Ramos (cell line): ENCODE data around the gene FOXO1.

Experiments
- in situ Hi-C: fragments of 300-500 bp; cut with MboI; formaldehyde crosslinking; loops from one replicate; pipeline ENCODE4 v1.14.3; 2022; ENCODE audit warnings: low sequenced_read_pairs; ENCODE audit not compliant: unreplicated experiment

The FOXO1 gene

DNA sequence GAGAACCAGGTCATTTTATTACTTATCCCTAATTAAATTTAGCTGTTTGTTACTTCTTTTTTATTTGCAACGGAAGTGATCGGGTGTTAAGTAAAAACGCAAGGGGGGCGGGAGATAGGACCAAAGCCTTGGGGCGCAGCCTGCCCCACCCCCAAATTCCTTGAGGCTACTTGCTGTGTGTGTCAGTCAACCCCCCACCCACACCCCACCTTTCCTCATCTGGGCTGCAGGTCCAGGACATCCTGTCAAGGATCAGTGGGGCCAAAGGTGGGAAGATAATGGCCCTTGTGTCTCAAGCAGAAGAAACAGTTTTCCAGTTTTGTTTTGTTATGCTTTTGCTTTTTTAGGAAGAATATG, 1.2 kb upstream of the FOXO1 start:
- in situ Hi-C loops = loop anchor here (10.0 kb wide), 1 partner anchor 223 kb away; no protein-coding TSS in a partner anchor

DNA sequence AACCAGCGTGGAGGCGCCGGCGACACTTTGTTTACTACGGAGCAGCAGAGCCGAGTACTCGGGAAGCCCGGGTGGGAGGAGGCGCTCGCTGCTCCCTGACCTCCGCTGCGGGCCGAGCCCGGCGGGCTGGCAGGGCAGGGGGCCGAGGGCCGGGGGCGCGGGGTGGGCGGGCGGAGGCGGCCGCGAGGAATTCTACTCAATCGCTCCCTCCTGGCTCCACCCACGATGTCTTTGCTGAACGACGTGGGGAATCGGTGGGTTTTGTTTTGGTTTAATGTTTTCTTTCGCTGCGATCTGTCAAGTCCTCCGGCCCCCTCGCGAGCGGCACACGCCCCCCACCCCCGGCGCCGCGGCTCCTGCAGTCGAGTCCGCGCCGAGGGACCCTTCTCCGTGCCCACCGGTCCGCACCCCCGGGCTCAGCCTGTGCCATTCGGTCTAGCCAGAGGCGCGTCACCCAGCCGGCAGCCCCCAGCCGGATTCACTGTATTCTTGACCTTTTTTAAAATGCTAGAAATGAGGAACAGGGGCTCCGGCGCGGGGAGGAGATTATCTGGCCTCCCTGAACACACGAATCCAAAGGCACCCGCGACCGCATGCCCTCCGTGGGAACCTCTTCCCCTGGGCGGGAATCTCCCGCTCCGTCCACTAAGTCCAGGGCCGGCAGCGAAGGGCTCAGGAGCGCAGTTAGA, 636 bp upstream of the FOXO1 start:
- in situ Hi-C loops = loop anchor here (10.0 kb wide), 1 partner anchor 222 kb away; no protein-coding TSS in a partner anchor

DNA sequence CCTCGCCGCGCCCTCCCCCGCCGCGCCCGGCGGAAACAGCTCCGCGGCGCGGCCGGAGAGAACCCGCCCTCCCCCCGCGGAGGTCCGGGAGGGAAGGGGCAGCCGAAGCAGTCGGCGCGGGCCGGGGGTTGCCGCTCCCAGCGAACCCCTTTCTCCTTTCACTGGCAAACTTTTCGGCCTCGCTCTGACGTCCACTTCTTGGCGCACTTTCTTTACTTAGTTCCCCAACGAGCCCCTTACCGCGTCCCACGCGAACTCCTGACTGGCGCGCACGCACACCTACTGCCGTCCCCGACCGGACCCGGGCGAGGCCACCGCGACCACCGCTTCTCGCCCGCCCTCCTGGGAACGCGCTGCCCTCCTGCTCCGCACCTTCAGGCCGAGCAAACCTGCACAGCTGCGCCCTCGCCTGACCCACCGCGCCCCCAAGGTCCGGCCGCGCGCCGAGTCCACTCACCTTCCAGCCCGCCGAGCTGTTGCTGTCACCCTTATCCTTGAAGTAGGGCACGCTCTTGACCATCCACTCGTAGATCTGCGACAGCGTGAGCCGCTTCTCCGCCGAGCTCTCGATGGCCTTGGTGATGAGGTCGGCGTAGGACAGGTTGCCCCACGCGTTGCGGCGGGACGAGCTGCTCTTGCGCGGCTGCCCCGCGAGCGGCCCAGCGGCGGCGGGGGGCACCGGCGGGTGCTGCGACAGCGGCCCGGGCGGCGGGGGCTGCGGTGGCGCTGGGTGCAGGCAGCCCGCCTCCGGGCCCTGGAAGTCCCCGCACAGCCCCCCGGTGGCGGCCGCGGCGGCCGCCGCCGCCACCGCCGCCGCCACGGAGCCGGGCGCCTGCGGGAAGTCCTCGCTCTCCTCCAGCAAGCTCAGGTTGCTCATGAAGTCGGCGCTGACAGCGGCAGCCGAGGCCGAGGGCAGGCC, 1.1 kb downstream of the FOXO1 start:
- in situ Hi-C loops = loop anchor here (10.0 kb wide), 1 partner anchor 221 kb away; no protein-coding TSS in a partner anchor

DNA sequence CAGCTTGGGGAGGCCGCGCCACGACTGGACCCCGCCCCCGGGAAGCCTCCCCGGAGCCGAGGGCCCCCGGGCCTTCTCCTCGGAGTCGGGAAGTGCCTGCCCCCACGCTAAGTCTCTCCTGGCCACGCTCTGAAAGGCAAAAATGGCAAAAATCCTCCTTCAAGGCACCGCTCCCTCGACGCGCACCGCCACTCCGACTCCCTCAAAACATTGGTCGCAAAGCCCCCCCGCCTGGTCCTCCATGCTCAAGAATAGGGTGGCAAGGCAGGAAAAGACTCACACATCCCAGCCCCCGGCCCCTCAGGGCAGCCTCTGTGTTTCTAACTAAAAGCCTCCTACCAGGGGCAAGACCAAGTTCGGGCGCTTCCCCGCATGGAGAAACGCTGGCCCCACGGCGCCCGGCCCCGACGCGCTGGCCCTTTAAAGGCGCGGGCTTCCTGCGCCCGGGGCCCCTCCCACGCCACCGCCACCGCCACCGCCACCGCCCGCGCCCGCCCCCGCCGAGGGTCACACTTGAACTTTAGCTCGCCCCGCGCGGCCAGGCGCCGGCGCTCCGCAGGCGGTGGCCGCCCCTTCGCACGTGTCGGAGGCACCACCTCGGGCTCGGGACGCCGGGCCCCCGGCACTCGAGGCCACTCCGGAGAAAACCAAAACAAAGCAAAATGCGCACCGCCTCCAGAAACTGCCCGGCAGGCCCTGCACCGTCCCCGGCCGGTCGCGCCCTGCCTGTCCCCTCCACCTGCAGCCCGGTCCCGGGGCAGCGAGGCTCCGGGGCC, 1.9 kb downstream of the FOXO1 start:
- in situ Hi-C loops = loop anchor here (10.0 kb wide), 1 partner anchor 220 kb away; no protein-coding TSS in a partner anchor

DNA sequence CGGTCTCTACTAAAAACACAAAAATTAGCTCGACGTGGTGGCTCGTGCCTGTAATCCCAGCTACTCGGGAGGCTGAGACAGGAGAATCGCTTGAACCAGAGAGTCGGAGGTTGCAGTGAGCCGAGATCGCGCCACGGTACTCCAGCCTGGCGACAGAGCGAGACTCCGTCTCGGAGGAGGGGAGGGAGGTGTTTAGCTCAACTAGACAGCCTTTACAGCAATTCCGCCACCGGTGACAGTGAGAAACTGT, 2.4 kb downstream of the FOXO1 start:
- in situ Hi-C loops = loop anchor here (10.0 kb wide), 1 partner anchor 219 kb away; no protein-coding TSS in a partner anchor

DNA sequence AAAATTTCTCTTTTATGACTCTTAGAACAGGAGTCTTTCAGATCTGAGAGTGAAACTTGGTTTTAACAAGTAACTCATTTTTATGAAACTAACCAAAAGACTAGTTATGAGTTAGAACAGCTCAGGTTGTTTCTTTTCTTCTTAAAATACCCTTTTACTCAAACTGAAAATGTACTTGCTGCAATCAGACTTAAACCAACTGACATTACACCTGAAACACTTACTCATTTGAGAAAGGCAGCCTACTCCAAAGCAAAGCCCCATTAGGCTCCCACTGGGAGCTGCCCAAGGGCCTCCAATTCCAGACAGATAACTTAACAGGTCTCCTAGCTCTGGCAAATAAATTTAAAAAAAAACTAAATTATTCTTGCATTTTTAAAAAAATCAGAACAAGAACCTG, 3.6 kb downstream of the FOXO1 start:
- in situ Hi-C loops = loop anchor here (10.0 kb wide), 1 partner anchor 218 kb away; no protein-coding TSS in a partner anchor

DNA sequence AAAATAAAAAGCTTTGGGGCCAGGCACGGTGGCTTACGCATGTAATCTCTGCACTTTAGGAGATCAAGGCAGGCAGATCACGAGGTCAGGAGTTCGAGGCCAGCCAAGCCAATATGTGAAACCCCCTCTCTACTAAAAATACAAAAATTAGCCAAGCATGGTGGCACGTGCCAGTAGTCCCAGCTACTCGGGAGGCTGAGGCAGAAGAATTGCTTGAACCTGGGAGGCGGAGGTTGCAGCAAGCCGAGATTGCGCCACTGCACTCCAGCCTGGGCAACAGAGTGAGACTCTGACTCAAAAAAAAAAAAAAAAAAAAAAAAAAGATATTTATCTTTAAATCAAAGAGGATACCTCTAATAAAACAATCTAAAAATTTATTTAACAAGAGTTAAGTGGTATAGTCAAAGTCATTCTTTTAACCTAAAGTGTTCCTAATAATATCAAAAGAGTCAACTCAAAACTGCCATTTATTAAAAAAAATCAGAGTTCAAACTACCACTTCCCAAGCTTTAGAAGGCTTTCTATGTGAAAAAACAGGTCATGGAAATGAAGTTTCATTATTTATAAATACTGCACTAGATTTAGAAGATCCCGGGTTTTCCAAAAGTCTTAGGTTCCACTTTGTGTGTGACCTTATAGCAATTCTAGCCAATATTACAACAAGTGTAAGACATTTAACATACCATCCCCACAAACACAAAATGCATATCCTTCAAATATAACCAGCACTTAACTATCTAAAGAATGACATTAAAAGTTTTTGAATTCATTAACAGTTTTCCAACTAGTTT, 4.4 kb downstream of the FOXO1 start:
- in situ Hi-C loops = loop anchor here (10.0 kb wide), 1 partner anchor 217 kb away; no protein-coding TSS in a partner anchor

DNA sequence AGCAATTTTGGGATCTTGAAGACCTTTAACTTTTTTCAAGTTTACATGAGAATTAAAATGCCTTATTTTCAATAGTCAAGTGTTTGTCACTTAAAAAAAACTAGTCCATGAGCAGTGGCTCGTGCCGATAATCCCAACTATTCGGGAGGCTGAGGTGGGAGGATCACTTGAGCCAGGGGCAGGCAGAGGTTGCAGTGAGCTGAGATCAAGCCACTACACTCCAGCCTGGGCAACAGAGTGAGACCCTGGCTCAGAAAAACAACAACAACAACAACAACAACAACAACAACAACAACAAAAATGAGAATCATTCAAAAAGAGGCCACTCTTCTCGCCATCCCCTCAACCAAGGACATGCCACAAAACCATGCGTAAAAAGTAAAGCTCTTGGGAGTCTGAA, 5.7 kb downstream of the FOXO1 start:
- in situ Hi-C loops = loop anchor here (10.0 kb wide), 1 partner anchor 216 kb away; no protein-coding TSS in a partner anchor

DNA sequence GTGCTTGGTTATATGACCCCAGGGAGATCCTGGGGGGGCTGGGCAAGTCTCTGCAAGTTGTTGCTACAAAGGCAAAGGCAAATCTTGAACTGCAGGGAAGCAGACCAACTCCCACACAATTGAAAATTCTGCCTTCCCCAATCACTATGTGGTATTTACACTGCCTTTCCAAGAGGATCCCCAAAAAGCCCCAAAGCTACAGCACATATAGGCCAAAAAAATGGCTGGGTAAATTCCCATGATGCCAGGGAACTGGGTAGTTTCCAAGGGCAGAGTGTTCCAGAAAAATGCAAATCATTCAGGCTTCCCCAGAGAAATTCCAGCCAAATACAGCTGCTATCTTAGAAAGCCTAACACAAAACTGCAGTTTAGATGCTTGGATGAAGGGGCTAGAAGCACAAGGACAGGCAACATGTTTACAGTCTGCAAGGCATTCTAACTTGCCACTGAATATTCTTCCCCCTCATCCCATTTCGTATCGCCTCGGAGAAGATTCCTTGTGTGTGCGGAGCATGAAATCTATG, 6.2 kb downstream of the FOXO1 start:
- in situ Hi-C loops = loop anchor here (10.0 kb wide), 1 partner anchor 215 kb away; no protein-coding TSS in a partner anchor

DNA sequence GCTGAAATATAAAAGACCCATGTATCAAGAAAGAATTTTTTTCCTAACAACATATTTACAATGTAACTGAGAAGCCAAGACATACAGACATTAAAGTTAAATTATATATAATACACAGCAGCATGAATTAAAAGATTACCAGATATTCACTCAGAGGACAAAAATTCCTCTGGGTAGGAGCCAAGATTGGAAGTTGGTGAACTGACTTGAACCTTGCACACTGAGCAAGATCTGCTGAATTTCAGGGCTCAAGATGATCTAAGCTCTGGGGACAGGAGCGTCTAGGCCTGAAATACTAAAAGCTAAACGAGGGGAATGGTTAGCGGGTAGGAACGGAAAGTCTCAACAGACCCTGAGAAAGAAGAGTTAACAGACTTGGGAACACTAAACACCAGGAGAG, 8.5 kb downstream of the FOXO1 start:
- in situ Hi-C loops = no loop called here

DNA sequence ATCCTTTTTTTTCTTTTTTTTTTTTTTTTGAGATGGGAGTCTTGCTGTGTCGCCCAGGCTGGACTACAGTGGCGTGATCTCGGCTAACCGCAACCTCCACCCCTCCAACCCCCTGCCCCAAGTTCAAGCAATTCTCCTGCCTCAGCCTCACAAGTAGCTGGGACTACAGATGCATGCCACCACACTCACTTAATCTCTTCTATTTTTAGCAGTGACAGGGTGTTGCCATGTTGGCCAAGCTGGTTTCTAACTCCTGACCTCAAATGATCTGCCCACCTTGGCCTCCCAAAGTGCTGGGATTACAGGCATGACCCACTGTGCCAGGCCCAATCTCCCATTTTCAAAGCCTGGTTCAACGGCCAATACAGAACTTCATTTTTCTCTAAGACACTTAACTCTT, 9.1 kb downstream of the FOXO1 start:
- in situ Hi-C loops = no loop called here

DNA sequence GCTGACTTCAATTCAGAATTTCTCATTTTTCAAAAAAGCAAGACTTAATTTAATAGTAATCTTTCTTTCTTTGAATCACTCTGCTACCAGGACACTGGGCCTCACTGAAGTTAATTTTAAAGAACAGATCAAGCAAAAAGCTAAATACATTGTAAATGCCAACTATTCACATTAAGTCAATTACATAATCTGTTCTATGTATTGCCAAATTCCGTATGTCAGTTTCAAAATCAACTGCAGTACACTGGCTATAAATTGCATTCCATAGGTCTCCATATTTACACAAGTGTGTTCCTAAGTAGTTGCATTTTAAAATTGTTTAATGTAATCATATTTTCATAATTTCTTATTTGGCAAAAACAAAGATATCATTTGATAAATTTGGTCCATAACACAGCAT, 10.1 kb downstream of the FOXO1 start:
- in situ Hi-C loops = no loop called here

DNA sequence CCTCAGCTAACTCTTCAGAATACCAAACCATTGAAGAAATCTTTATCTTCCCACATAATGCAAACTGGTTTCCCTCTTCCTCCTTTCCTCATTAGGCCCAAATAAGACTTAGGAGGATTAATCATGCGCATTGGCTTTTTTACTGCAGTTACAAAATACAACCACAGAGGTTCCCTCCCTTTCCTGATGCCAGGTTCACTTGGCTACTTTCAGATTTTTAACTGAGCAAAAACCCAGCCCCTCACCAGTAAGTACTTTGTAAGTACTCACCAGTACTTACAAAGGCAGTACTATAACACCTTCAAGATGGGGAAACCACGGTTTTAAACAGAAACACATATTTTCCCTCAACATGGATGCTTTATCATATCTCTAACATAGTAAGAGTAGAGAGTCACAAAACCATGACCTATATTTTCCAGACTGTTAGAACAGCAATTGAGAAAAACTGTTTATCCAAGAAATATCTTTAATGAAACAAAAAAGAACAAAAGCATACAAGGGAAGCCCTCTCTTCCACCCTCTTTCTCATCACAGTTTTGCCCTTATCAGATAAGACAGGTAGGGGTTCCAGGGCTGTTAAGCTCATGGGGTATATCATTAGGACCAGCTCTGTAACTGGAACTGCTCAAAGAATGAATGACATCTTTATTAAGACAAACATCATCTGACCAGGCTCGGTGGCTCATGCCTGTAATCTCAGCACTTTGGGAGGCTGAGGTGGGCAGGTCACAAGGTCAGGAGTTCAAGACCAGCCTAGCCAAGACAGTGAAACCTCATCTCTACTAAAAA, 12.7 kb downstream of the FOXO1 start:
- in situ Hi-C loops = no loop called here

DNA sequence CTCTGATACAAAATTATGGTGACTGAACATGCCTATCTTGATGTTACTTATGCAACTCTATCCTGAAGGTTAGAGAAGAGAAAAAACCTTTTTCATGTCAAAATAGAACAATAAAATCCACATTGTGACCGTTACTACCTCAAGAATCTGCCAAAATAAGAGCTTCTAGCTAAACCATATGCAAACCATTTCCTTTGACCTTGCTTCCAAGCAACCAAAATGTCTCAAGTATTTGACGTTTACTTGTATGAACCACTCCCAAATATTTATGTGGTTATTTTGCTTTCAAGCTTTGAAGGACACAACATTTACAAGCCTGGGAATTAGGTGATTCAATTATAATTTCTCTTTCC, 13.9 kb downstream of the FOXO1 start:
- in situ Hi-C loops = no loop called here

DNA sequence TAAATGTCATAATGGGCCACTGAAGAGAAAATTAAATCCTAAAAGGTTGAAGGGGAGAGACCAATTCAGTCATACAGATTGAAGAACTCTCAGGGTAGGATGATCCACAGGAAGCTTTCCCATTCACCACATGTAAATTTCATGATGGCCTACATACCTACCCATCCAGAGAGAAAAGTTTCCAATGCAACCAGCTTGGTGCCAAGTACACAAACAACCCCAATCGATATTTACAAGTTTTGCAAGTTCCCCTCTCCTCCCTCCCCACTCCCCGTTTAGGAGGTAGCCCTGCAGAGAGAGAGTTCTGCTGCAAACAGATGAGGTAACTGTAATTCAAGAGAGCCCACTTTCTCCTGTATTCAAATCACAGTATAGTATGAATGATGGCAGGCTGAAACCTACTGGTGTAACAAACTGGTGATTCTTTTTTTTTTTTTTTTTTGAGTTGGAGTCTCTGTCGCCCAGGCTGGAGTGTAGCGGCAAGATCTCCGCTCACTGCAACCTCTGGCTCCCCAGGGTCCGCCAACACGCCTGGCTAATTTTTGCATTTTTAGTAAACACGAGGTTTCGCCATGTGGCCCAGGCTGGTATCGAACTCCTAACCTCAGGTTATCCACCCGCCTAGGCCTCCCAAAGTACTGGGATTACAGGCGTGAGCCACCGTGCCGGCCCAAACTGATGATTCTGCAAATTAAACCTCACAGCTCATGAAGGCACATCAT, 14.4 kb downstream of the FOXO1 start:
- in situ Hi-C loops = no loop called here

DNA sequence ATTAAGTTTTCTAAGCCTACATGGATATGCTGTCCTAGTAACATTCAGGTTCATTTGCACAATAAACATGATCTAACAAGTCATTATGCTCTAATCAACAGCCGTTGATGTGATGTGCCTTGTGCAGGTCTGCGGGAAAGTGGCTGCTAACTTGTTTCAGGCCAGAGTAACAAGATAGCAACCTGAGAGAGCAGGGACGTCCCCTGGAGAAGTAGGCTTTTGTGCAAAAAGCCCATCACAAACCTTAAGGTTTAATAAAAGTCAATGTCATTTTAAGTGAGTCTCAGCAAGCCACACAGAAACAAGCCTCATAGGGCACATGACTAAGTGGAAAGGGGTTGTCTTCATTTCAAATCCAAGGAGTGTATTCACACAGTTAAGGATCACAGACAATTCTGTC, 17.6 kb downstream of the FOXO1 start:
- in situ Hi-C loops = no loop called here

DNA sequence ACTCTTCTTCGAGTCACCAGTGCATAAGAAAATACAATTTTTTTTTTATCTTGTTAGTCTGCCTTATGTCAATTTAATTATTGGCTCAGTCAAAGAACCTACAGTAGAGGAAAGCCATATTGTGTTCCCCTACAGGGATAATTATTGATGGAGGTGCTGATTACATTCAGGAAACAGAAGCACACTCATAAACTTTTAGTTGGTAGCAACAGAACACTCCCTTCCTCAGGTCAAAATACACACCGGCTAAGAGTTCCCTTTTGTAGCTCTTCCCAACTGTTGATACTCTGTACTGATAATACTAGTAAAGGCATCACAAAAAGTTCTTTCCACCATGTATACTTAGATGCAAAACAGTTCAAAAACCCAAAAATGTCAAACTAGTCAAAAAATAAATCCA, 18.4 kb downstream of the FOXO1 start:
- in situ Hi-C loops = no loop called here

DNA sequence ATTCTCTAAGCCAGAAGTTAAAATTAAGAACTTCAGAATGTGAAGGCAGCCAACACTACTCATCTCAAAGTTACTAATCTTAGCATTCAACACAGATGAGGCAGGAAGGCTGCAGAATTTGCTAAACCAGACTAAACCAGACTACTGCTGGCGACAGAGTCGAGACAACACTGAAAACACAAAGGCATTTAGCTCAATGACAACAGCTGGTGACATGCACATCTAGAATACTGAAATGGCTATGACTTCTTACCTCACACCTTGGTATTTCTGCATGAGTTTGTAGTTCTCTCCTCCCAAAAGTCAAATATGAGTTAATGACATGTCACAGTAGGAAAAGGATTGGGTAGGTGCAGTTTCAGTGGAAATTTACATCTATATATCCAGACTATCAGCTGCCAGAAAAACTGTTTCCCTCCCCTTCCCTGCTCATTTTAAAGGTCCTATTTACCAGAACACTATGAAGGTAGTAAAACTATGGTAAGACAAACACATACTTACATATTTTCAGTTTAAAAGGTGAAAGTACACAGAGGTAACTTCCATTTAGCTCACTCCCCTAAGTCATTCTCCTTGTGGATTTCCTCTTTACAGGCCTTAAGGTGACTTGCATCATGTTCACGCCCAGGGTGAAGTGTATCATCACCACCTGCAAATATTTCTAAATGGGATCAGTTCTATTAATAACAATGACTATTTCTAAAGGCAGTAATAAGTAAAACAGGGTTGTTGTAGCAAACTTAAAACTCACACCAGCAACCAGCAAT, 21.4 kb downstream of the FOXO1 start:
- in situ Hi-C loops = no loop called here
